Measurements from ENCODE around the gene ITPR3.

GRCh38 chr6:33728438-33728837, 107.3 kb downstream of the ITPR3 start:
- TF ChIP-seq CTCF (IDR thresholded peaks at IDR 0.05), result no peak
- no peak for TF ChIP-seq POLR2AphosphoS5 (IDR thresholded peaks at IDR 0.05)
- TF ChIP-seq POLR2A (IDR thresholded peaks at IDR 0.05), result no peak

Data from sigmoid colon (tissue), 4 donors.